GM21825 (cell line): ENCODE results near the gene IL1RAPL1.
"Not testable (repeated sequence)": the region's sequence is repeated elsewhere in the genome, so short reads cannot be mapped to it uniquely, and the experiment has no call there.

ENCODE experiments used
- ATAC-seq: cut with Tn5 transposase; IDR thresholded peaks from one replicate; pipeline ENCODE4 v1.9.1; 2021; ENCODE audit warnings: mild to moderate bottlenecking, moderate library complexity; ENCODE audit not compliant: unreplicated experiment

Gene IL1RAPL1

GRCh38 chrX:29242856-29243255 is 655.6 kb downstream of the IL1RAPL1 start:
- ATAC-seq: no peak

GRCh38 chrX:29243942-29244341 is 656.7 kb downstream of the IL1RAPL1 start:
- no peak for ATAC-seq

- ATAC-seq: no peak
Measured at GRCh38 chrX:29254515-29254914, 667.3 kb downstream of the IL1RAPL1 start.

GRCh38 chrX:29257521-29257920 is 670.3 kb downstream of the IL1RAPL1 start:
- no peak for ATAC-seq

- no peak for ATAC-seq
Measured at GRCh38 chrX:29269390-29269789, 682.1 kb downstream of the IL1RAPL1 start.

- no peak for ATAC-seq
Measured at GRCh38 chrX:29274517-29274916, 687.3 kb downstream of the IL1RAPL1 start.

- no peak for ATAC-seq
Measured at GRCh38 chrX:29275928-29276327, 688.7 kb downstream of the IL1RAPL1 start.

- no peak for ATAC-seq
Measured at GRCh38 chrX:29281078-29281742, 694.0 kb downstream of the IL1RAPL1 start.

GRCh38 chrX:29285664-29286063 is 698.4 kb downstream of the IL1RAPL1 start:
- ATAC-seq: no peak

GRCh38 chrX:29295987-29296680 is 708.9 kb downstream of the IL1RAPL1 start:
- no peak for ATAC-seq

GRCh38 chrX:29297171-29297800 is 710.0 kb downstream of the IL1RAPL1 start:
- no peak for ATAC-seq

GRCh38 chrX:29299684-29300083 is 712.4 kb downstream of the IL1RAPL1 start:
- ATAC-seq: no peak

GRCh38 chrX:29308726-29309125 is 721.5 kb downstream of the IL1RAPL1 start:
- ATAC-seq: no peak

- ATAC-seq: no peak
Measured at GRCh38 chrX:29315931-29316330, 728.7 kb downstream of the IL1RAPL1 start.

- ATAC-seq: no peak
Measured at GRCh38 chrX:29318012-29318411, 730.8 kb downstream of the IL1RAPL1 start.

- not testable (repeated sequence) for ATAC-seq
Measured at GRCh38 chrX:29332429-29332828, 745.2 kb downstream of the IL1RAPL1 start.

- ATAC-seq: not testable (repeated sequence)
Measured at GRCh38 chrX:29333091-29333490, 745.8 kb downstream of the IL1RAPL1 start.

GRCh38 chrX:29348288-29348687 is 761.0 kb downstream of the IL1RAPL1 start:
- ATAC-seq: no peak

GRCh38 chrX:29359276-29359675 is 772.0 kb downstream of the IL1RAPL1 start:
- no peak for ATAC-seq

GRCh38 chrX:29374765-29375164 is 787.5 kb downstream of the IL1RAPL1 start:
- ATAC-seq: not testable (repeated sequence)

GRCh38 chrX:29376584-29376983 is 789.3 kb downstream of the IL1RAPL1 start:
- ATAC-seq: no peak

- no peak for ATAC-seq
Measured at GRCh38 chrX:29382811-29383210, 795.6 kb downstream of the IL1RAPL1 start.
